Measurements from ENCODE around the gene NOCT.
"Not testable (repeated sequence)": the region's sequence is repeated elsewhere in the genome, so short reads cannot be mapped to it uniquely, and the experiment has no call there.

Gene NOCT

GRCh38 chr4:138992676-138993075, 22.9 kb upstream of the NOCT start:
- TF ChIP-seq, protein P1, sequence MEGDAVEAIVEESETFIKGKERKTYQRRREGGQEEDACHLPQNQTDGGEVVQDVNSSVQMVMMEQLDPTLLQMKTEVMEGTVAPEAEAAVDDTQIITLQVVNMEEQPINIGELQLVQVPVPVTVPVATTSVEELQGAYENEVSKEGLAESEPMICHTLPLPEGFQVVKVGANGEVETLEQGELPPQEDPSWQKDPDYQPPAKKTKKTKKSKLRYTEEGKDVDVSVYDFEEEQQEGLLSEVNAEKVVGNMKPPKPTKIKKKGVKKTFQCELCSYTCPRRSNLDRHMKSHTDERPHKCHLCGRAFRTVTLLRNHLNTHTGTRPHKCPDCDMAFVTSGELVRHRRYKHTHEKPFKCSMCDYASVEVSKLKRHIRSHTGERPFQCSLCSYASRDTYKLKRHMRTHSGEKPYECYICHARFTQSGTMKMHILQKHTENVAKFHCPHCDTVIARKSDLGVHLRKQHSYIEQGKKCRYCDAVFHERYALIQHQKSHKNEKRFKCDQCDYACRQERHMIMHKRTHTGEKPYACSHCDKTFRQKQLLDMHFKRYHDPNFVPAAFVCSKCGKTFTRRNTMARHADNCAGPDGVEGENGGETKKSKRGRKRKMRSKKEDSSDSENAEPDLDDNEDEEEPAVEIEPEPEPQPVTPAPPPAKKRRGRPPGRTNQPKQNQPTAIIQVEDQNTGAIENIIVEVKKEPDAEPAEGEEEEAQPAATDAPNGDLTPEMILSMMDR (IDR thresholded peaks at IDR 0.05; ENCODE audit: control insufficient read depth, insufficient read depth, low read depth, low read length, missing control alignments), result no peak
- H3K4me3 ChIP-seq (ENCODE audit: control insufficient read depth, low read depth, low read length), result no peak overlapping the region
- DNase-seq (ENCODE audit: low read depth), result no peak

- DNase-seq (ENCODE audit: low read depth), result no peak
- TF ChIP-seq, protein P1 (IDR thresholded peaks at IDR 0.05; ENCODE audit: control insufficient read depth, insufficient read depth, low read depth, low read length, missing control alignments), result no peak
- no peak overlapping the region for H3K4me3 ChIP-seq (ENCODE audit: control insufficient read depth, low read depth, low read length)
Measured at GRCh38 chr4:138996090-138996489, 19.5 kb upstream of the NOCT start.

DNA sequence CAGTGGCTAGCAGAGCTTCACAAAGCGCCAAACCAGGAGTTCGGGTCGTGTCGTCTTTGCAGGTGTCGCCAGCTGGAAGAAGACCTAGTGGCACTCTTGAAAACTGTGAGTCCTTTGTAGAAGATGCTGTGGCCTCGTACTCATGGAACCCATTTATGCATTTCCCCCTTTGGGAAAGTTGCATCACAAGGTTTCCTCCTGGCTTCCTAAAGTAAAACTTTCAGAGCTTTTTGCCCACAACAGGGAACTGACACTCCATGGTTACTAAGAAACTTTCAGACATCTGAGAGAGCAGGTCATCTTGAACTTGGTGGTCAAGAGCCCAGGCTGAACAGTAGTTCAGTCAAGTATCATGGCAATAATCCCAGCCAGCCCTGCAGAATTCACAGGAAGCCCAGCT, 15.9 kb upstream of the NOCT start:
- TF ChIP-seq, protein P1 (IDR thresholded peaks at IDR 0.05; ENCODE audit: control insufficient read depth, insufficient read depth, low read depth, low read length, missing control alignments), result no peak
- no peak for DNase-seq (ENCODE audit: low read depth)
- H3K4me3 ChIP-seq (ENCODE audit: control insufficient read depth, low read depth, low read length), result no peak overlapping the region

DNA sequence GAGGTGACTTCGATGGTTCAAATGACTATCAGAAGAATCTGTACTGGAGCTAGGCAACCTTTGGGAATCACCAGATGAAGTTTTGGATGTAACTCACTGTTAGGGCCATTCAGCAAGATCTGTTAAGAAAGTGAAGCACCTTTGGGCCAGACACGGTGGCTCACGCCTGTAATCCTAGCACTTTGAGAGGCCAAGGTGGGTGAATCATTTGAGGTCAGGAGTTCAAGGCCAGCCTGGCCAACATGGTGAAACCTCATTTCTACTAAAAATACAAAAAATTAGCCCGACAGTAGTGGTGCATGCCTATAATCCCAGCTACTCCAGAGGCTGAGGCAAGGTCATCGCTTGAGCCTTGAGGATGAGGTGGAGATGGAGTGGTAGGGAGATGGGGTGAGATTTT, 15.4 kb upstream of the NOCT start:
- H3K4me3 ChIP-seq (ENCODE audit: control insufficient read depth, low read depth, low read length); DNase-seq (ENCODE audit: low read depth): not testable (repeated sequence)

GRCh38 chr4:139001430-139001829, 14.2 kb upstream of the NOCT start:
- DNase-seq (ENCODE audit: low read depth); H3K4me3 ChIP-seq (ENCODE audit: control insufficient read depth, low read depth, low read length): not testable (repeated sequence)

DNA sequence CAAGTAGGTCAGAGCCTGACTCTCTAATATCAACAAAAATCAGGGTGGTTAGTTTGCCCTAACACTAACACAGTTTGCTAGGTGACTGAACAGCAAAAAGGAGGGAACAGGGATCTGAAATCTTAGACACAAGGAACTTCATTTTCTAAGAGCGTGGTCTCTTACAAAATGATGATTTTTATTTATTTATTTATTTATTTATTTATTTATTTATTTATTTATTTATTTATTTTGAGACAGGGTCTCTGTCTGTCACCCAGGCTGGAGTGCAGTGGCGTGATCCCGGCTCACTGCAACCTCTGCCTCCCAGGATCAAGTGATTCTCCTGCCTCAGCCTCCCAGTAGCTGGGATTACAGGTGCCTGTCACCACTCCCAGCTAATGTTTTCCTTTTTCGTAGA, 11.9 kb upstream of the NOCT start:
- not testable (repeated sequence) for H3K4me3 ChIP-seq (ENCODE audit: control insufficient read depth, low read depth, low read length); DNase-seq (ENCODE audit: low read depth)

- H3K4me3 ChIP-seq (ENCODE audit: control insufficient read depth, low read depth, low read length), result no peak overlapping the region
- TF ChIP-seq, protein P1 (IDR thresholded peaks at IDR 0.05; ENCODE audit: control insufficient read depth, insufficient read depth, low read depth, low read length, missing control alignments), result no peak
- no peak for DNase-seq (ENCODE audit: low read depth)
Measured at GRCh38 chr4:139005774-139006173, 9.8 kb upstream of the NOCT start.

DNA sequence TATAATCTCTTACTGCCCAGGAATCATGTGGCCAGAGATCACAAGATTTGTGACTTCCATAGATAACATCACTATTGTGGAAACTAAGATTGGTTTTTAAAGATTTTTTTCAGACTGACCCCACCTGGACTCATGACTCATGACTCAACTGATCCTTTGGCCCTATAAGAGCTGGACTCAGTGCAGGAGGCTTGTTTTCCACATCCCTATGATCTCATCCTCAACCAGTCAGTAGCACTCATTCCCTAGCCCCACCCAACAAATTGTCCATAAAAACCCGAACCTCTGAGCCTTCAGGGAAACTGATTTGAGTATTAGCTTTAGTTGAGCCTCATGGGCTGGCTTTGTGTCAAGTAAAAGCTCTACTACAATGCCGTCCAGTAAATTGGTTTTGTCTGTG, 7.9 kb upstream of the NOCT start:
- no peak for DNase-seq (ENCODE audit: low read depth)
- no peak overlapping the region for H3K4me3 ChIP-seq (ENCODE audit: control insufficient read depth, low read depth, low read length)
- TF ChIP-seq, protein P1 (IDR thresholded peaks at IDR 0.05; ENCODE audit: control insufficient read depth, insufficient read depth, low read depth, low read length, missing control alignments), result no peak

- not testable (repeated sequence) for H3K4me3 ChIP-seq (ENCODE audit: control insufficient read depth, low read depth, low read length); DNase-seq (ENCODE audit: low read depth)
Measured at GRCh38 chr4:139008278-139008677, 7.3 kb upstream of the NOCT start.
